Tibial artery (tissue), 4 donors: ENCODE measurements around the gene ADIRF.

Source experiments
- DNase-seq, 2 donors: peaks; one replicate each; pipeline ENCODE4 v3.0.0-alpha.2; 2019
- H3K27ac ChIP-seq, 2 donors: fragments of 200-600 bp; sonication (generic) in 1 of 2; 1 replicate in 1 of 2; 2 replicates in 1 of 2; pipeline ENCODE4 v1.5.1; 2018 to 2019; ENCODE audit warnings: mild to moderate bottlenecking in 1 of 2
- H3K27me3 ChIP-seq, 2 donors: fragments of 200-600 bp; sonication (generic) in 1 of 2; one replicate each; pipeline versions ENCODE4 v1.5.1 to v1.6.0; 2016 to 2019
- H3K36me3 ChIP-seq, 3 donors: fragments of 200-600 bp; sonication (generic) in 2 of 3; one replicate each; pipeline ENCODE4 v1.5.1; 2016 to 2019; ENCODE audit warnings: mild to moderate bottlenecking in 2 of 3
- H3K4me1 ChIP-seq, 4 donors: fragments of 200-600 bp; sonication (generic) in 2 of 4; 1 replicate in 3 of 4; 2 replicates in 1 of 4; pipeline ENCODE4 v1.5.1; 2016 to 2019
- H3K4me3 ChIP-seq, 2 donors: fragments of 200-600 bp; sonication (generic) in 1 of 2; 1 replicate in 1 of 2; 2 replicates in 1 of 2; pipeline ENCODE4 v1.5.1; 2018 to 2019; ENCODE audit warnings: mild to moderate bottlenecking in 2 of 2
- H3K9me3 ChIP-seq, 3 donors: fragments of 200-600 bp; sonication (generic) in 1 of 3; one replicate each; pipeline ENCODE4 v1.5.1; 2016 to 2019
- intact Hi-C: fragments of 100-400 bp; cut with DNase I; formaldehyde crosslinking; loops from one replicate; pipeline ENCODE4 v1.15.0; 2023; ENCODE audit warnings: low total_unique reads
- TF ChIP-seq, protein P1 (sequence below), 2 experiments: fragments of 200-600 bp in 1 of 2; fragments of 450-650 bp in 1 of 2; IDR thresholded peaks; one replicate each; pipeline ENCODE4 v1.5.1; 2017 to 2019; ENCODE audit warnings: antibody characterized with exemption in 2 of 2, mild to moderate bottlenecking in 1 of 2, moderate library complexity in 1 of 2

ADIRF gene

DNA sequence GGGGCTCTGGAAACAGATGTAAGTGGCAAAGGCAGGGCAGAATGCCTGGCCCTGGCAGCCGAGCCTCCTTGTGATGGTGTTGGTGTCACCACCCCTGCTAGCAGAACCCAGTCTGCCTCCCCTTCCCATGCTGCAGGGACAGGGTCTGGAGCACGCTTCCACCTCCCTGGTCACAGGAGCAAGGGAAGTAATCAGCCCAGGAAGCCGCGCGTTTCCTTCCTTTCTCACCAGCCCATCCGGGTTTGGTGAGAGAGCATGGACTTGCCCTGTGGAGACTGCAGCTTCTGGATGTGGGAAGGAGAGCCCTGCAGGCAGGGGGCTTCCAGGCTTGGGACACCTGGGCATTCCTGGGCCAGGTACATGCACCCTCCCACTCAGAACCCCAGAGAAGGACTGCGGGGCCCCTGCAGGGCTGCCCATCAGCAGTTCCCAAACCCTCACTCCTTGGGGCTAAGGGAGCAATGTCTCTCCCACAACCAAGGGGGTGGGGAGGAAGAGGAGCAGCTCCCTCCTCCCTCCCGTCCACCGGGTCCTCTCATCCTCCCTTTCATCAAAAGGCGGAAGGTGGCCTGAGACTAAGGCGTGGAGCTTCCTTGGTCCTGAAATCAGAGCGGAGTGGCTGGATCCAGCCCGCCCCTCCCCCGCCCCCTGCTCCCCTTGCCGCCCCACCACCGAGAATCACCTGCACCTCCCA is 12.6 kb upstream of the ADIRF start:
- H3K4me1 ChIP-seq, result peaks cover 15 to 99% (median 81%) of the 10 kb centered on the region in 4 donors
- H3K27ac ChIP-seq, result peak overlapping the region; percentile 91 to 94
- no peaks in the 10 kb centered on the region for H3K36me3 ChIP-seq
- H3K27me3 ChIP-seq, result no peaks in the 10 kb centered on the region
- TF ChIP-seq, protein P1, sequence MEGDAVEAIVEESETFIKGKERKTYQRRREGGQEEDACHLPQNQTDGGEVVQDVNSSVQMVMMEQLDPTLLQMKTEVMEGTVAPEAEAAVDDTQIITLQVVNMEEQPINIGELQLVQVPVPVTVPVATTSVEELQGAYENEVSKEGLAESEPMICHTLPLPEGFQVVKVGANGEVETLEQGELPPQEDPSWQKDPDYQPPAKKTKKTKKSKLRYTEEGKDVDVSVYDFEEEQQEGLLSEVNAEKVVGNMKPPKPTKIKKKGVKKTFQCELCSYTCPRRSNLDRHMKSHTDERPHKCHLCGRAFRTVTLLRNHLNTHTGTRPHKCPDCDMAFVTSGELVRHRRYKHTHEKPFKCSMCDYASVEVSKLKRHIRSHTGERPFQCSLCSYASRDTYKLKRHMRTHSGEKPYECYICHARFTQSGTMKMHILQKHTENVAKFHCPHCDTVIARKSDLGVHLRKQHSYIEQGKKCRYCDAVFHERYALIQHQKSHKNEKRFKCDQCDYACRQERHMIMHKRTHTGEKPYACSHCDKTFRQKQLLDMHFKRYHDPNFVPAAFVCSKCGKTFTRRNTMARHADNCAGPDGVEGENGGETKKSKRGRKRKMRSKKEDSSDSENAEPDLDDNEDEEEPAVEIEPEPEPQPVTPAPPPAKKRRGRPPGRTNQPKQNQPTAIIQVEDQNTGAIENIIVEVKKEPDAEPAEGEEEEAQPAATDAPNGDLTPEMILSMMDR (IDR thresholded peaks at IDR 0.05), result no peak
- intact Hi-C loops, result no loop called here
- DNase-seq, result peak in 1 of 2 donors; percentile 72
- no peaks in the 10 kb centered on the region for H3K9me3 ChIP-seq
- peak overlapping the region; percentile 20 to 32 for H3K4me3 ChIP-seq

GRCh38 chr10:86956195-86956847 is 12.0 kb upstream of the ADIRF start:
- Histone ChIP-seq H3K9me3 (no peaks in the 10 kb centered on the region), H3K27ac (peak overlapping the region; percentile 91 to 94), H3K4me3 (peak overlapping the region; percentile 20 to 32), H3K36me3 (peaks cover 0 to 2% (median 0%) of the 10 kb centered on the region in 3 donors), H3K27me3 (no peaks in the 10 kb centered on the region), H3K4me1 (peaks cover 15 to 97% (median 83%) of the 10 kb centered on the region in 4 donors)
- intact Hi-C loops, result no loop called here
- TF ChIP-seq, protein P1 (IDR thresholded peaks at IDR 0.05), result no peak
- peak in 1 of 2 donors; percentile 62 for DNase-seq

DNA sequence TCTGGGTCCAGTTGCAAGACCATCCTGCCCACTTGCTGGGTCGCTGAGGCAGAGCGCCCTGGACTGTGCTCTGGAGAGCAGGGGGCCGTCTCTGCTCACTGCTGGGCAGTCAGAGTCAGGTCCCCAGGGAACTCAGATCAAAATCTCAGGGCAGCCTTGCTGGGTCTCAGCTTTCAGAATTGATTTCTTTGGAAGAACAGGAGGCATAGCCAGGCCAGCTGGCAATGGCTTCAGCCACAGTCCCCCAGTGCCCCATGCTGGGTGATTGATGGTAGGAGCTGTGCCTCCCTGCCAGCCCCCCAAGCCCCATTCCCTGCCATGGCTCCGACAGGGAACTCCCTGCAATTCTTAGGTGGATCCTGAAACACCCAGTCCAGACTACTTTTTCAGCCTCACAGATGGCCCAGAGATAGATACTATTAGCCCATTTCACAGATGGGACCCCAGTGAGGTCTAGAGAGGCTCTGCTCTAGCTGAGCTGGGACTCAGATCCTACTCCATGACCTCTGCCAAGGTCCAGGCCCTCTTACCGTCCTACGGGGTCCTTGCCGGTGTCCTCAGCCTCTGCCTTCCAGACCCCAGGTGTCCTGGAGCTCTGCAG is 11.3 kb upstream of the ADIRF start:
- DNase-seq, result peak in 1 of 2 donors; percentile 79
- H3K9me3 ChIP-seq, result no peaks in the 10 kb centered on the region
- H3K4me3 ChIP-seq, result peak overlapping the region; percentile 20 to 32
- TF ChIP-seq, protein P1 (IDR thresholded peaks at IDR 0.05), result no peak
- intact Hi-C loops, result no loop called here
- no peaks in the 10 kb centered on the region for H3K27me3 ChIP-seq
- peak overlapping the region; percentile 91 to 94 for H3K27ac ChIP-seq
- peaks cover 15 to 91% (median 83%) of the 10 kb centered on the region in 4 donors for H3K4me1 ChIP-seq
- peaks cover 0 to 6% (median 0%) of the 10 kb centered on the region in 3 donors for H3K36me3 ChIP-seq

DNA sequence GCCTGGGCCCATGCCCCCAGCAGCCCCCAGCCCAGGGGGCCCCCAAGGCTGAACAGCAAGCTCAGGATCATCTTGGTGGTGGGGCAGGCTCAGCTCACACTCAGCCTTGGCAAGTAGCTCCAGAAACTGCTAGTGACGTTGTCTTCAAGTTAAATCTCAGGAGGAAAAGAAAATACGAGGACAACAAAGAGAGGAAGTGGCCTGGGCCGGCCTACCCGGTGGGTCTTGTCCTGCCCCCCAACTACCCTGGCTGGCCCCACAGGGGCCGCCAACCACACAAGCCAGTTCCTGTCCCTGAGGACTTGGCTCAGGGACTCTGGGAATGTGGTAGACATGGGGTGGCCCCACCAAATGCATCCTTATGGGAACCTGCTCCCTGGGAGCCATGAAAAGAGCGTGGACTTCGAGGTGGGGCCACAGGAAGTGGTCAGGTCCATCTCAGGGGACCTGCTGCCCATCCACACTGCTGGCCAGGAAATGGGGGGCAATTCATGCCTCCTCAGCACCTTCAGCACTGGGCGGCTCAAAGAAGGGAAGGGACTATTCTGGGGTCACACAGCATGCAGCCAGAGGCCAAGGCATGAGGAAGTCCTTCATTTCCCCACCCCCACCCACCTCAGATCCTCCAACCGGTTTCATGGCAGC is 10.7 kb upstream of the ADIRF start, which contains the start of gene MMRN2:
MMRN2 (minus strand) TSS at position 145 of the 645 bp plus-strand sequence; CDS start at position 71, 74 bp downstream.
- TF ChIP-seq, protein P1 (IDR thresholded peaks at IDR 0.05), result no peak
- Histone ChIP-seq H3K4me3 (peak within 1 kb of the TSS; percentile 49 to 50), H3K36me3 (peaks cover 0 to 6% (median 0%) of the 10 kb centered on the region in 3 donors), H3K4me1 (peaks cover 15 to 84% (median 83%) of the 10 kb centered on the region in 4 donors), H3K9me3 (no peaks in the 10 kb centered on the region), H3K27ac (peak within 1 kb of the TSS; percentile 91 to 94), H3K27me3 (no peaks in the 10 kb centered on the region)
- intact Hi-C loops, result no loop called here
- peak in 1 of 2 donors; percentile 77 for DNase-seq
